K562 (cell line): ENCODE results near the gene PHETA1. TPM values are rescaled to one million over a fixed set of nuclear protein-coding genes. Genes with fewer than 3 reads are reported as not detected.
A peak's percentile ranks its signal among the peaks of the same experiment; 100 is the strongest.

Source experiments
- FOXA3 ChIP-seq, 2 experiments: fragments of 450-650 bp in 1 of 2; sonication (generic) in 1 of 2; formaldehyde crosslinking; IDR thresholded peaks in 1 of 2; conservative IDR thresholded peaks in 1 of 2; 2 replicates each; pipeline versions ENCODE4 v1.4.0 to v1.8.0; 2020 to 2022; ENCODE audit warnings: mild to moderate bottlenecking in 2 of 2, missing genetic modification reagents in 1 of 2
- HDAC6 ChIP-seq: IDR thresholded peaks from 2 replicates; pipeline ENCODE4 v1.6.1; 2012; ENCODE audit warnings: low read depth, mild to moderate bottlenecking, control low read depth, inconsistent platforms, low read length, moderate library complexity
- IRF9 ChIP-seq: fragments of 450-650 bp; IDR thresholded peaks from 2 replicates; pipeline ENCODE4 v1.6.1; 2016; ENCODE audit warnings: missing biosample characterization, missing genetic modification characterization
- ZNF263 ChIP-seq: sonication (generic); formaldehyde crosslinking; IDR thresholded peaks from 2 replicates; pipeline ENCODE4 v1.8.0; 2022; ENCODE audit warnings: mild to moderate bottlenecking, missing genetic modification reagents, borderline replicate concordance
- polyA plus RNA-seq, 8 experiments: library from polyadenylated mRNA; depleted of rRNA in 4 of 8; stranded (reverse) in 5 of 8; unstranded in 3 of 8; fragments of >200 nt; fragmentation: Nextera tagmentation in 2 of 8; fragmentation: Illumina TruSeq in 1 of 8; extraction: Ambion mirVana in 2 of 8; extraction: Trizol in 1 of 8; gene quantifications; 2 replicates each; pipeline versions ENCODE4 v1.2.1 to v1.2.3, GENCODE V29; 2011 to 2014; ENCODE audit warnings: inconsistent platforms in 1 of 8, missing spikeins in 1 of 8
- total RNA-seq, 7 experiments: library from RNA; depleted of rRNA in 6 of 7; stranded (reverse); fragments of >200 nt in 6 of 7; fragmentation: Illumina TruSeq in 2 of 7; extraction: Trizol in 2 of 7; gene quantifications; 2 replicates each; pipeline versions ENCODE4 v1.2.1 to v1.2.3, GENCODE V29; 2011 to 2021; ENCODE audit warnings: low replicate concordance in 1 of 7
- TF ChIP-seq, protein P1 (sequence below): fragments of 450-650 bp; IDR thresholded peaks from 2 replicates; pipeline ENCODE4 v1.6.1; 2016; ENCODE audit warnings: low read depth
- TF ChIP-seq, protein P2 (sequence below): sonication (generic); formaldehyde crosslinking; IDR thresholded peaks from 2 replicates; pipeline ENCODE4 v1.8.1; 2023; ENCODE audit warnings: mild to moderate bottlenecking, missing genetic modification reagents

Gene PHETA1
- total and polyA plus RNA-seq, 9 of the 15 experiments (the other 6 are each of a cell fraction or from before 2014, with no cell fraction given) = 0.03 to 12.4 (median 3.0) TPM

GRCh38 chr12:111409780-111410430, 41.0 kb upstream of the PHETA1 start (continued):
- TF ChIP-seq, protein P1, sequence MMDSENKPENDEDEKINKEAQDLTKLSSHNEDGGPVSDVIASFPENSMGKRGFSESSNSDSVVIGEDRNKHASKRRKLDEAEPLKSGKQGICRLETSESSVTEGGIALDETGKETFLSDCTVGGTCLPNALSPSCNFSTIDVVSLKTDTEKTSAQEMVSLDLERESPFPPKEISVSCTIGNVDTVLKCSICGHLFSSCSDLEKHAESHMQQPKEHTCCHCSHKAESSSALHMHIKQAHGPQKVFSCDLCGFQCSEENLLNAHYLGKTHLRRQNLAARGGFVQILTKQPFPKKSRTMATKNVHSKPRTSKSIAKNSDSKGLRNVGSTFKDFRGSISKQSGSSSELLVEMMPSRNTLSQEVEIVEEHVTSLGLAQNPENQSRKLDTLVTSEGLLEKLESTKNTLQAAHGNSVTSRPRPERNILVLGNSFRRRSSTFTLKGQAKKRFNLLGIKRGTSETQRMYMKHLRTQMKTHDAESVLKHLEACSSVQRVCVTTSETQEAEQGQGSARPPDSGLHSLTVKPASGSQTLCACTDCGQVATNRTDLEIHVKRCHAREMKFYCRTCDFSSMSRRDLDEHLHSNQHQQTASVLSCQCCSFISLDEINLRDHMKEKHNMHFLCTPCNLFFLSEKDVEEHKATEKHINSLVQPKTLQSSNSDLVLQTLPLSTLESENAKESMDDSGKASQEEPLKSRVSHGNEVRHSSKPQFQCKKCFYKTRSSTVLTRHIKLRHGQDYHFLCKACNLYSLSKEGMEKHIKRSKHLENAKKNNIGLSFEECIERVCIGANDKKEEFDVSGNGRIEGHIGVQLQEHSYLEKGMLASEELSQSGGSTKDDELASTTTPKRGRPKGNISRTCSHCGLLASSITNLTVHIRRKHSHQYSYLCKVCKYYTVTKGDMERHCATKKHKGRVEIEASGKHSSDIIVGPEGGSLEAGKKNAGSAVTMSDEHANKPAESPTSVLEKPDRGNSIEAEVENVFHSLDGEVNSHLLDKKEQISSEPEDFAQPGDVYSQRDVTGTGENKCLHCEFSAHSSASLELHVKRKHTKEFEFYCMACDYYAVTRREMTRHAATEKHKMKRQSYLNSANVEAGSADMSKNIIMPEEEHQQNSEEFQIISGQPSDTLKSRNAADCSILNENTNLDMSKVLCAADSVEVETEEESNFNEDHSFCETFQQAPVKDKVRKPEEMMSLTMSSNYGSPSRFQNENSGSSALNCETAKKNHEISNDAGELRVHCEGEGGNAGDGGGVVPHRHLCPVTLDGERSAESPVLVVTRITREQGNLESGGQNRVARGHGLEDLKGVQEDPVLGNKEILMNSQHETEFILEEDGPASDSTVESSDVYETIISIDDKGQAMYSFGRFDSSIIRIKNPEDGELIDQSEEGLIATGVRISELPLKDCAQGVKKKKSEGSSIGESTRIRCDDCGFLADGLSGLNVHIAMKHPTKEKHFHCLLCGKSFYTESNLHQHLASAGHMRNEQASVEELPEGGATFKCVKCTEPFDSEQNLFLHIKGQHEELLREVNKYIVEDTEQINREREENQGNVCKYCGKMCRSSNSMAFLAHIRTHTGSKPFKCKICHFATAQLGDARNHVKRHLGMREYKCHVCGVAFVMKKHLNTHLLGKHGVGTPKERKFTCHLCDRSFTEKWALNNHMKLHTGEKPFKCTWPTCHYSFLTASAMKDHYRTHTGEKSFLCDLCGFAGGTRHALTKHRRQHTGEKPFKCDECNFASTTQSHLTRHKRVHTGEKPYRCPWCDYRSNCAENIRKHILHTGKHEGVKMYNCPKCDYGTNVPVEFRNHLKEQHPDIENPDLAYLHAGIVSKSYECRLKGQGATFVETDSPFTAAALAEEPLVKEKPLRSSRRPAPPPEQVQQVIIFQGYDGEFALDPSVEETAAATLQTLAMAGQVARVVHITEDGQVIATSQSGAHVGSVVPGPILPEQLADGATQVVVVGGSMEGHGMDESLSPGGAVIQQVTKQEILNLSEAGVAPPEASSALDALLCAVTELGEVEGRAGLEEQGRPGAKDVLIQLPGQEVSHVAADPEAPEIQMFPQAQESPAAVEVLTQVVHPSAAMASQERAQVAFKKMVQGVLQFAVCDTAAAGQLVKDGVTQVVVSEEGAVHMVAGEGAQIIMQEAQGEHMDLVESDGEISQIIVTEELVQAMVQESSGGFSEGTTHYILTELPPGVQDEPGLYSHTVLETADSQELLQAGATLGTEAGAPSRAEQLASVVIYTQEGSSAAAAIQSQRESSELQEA = no peak
- TF ChIP-seq HDAC6 (no peak), FOXA3 (CRISPR knock-in tag; conservative IDR thresholded peaks at IDR 0.05 in 1 of 2, IDR thresholded peaks at IDR 0.05 in 1 of 2) (no peak), ZNF263 (CRISPR knock-in tag) (peak; percentile 52; the same call in 1 of the 2 replicates), IRF9 (tag) (no peak)
- TF ChIP-seq, protein P2, sequence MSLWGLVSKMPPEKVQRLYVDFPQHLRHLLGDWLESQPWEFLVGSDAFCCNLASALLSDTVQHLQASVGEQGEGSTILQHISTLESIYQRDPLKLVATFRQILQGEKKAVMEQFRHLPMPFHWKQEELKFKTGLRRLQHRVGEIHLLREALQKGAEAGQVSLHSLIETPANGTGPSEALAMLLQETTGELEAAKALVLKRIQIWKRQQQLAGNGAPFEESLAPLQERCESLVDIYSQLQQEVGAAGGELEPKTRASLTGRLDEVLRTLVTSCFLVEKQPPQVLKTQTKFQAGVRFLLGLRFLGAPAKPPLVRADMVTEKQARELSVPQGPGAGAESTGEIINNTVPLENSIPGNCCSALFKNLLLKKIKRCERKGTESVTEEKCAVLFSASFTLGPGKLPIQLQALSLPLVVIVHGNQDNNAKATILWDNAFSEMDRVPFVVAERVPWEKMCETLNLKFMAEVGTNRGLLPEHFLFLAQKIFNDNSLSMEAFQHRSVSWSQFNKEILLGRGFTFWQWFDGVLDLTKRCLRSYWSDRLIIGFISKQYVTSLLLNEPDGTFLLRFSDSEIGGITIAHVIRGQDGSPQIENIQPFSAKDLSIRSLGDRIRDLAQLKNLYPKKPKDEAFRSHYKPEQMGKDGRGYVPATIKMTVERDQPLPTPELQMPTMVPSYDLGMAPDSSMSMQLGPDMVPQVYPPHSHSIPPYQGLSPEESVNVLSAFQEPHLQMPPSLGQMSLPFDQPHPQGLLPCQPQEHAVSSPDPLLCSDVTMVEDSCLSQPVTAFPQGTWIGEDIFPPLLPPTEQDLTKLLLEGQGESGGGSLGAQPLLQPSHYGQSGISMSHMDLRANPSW (CRISPR knock-in tag) = no peak
